Fibroblast of mammary gland (primary cell): ENCODE results near the gene B3GALT5.
A peak's percentile ranks its signal among the peaks of the same experiment; 100 is the strongest.

Experiments
- DNase-seq: peaks from one replicate; pipeline ENCODE4 v3.0.0-alpha.2; 2010; ENCODE audit warnings: low read depth
- H3K4me3 ChIP-seq: 2 replicates; pipeline ENCODE4 v1.5.1; 2011; ENCODE audit warnings: low read depth, mild to moderate bottlenecking, low read length, moderate library complexity; ENCODE audit not compliant: control insufficient read depth
- CTCF ChIP-seq: conservative IDR thresholded peaks from 2 replicates; pipeline ENCODE4 v1.5.1; 2011; ENCODE audit warnings: low read depth, low read length, inconsistent platforms; ENCODE audit not compliant: control insufficient read depth, insufficient read depth

Gene B3GALT5

GRCh38 chr21:39620856-39621255 lies 8.1 kb downstream of the B3GALT5 start:
- DNase-seq = no peak
- no peak for TF ChIP-seq CTCF
- no peak overlapping the region for H3K4me3 ChIP-seq

GRCh38 chr21:39625211-39625895 lies 12.6 kb downstream of the B3GALT5 start:
- TF ChIP-seq CTCF = no peak
- DNase-seq = no peak
- H3K4me3 ChIP-seq = no peak overlapping the region

GRCh38 chr21:39628385-39628784 lies 15.6 kb downstream of the B3GALT5 start:
- no peak overlapping the region for H3K4me3 ChIP-seq
- TF ChIP-seq CTCF = no peak
- no peak for DNase-seq

GRCh38 chr21:39630191-39630591 lies 17.5 kb downstream of the B3GALT5 start:
- TF ChIP-seq CTCF = no peak
- DNase-seq = peak; percentile 78
- H3K4me3 ChIP-seq = peak overlapping the region; percentile 6

GRCh38 chr21:39630827-39631226 lies 18.1 kb downstream of the B3GALT5 start:
- no peak for TF ChIP-seq CTCF
- peak; percentile 21 for DNase-seq
- peak overlapping the region; percentile 7 for H3K4me3 ChIP-seq

- no peak for TF ChIP-seq CTCF
- no peak for DNase-seq
- H3K4me3 ChIP-seq = no peak overlapping the region
Measured at GRCh38 chr21:39631842-39632562, 19.3 kb downstream of the B3GALT5 start.
